Measurements from ENCODE around the gene ARHGEF28. TPM values are rescaled to one million over a fixed set of nuclear protein-coding genes. Genes with fewer than 3 reads are reported as not detected.

Gene ARHGEF28
- total and polyA plus RNA-seq, 10 of the 15 experiments (the other 5 are each of a cell fraction or from before 2014, with no cell fraction given), result 0.10 to 0.72 (median 0.22) TPM; not detected in 2

- POLR2A ChIA-PET, result no interaction called here
- no peaks in the 10 kb centered on the region for H3K9me3 ChIP-seq (replicated peaks; ENCODE audit: control insufficient read depth, insufficient read depth, low read length)
- no peaks in the 10 kb centered on the region for H4K20me1 ChIP-seq (ENCODE audit: control insufficient read depth, insufficient read depth)
- H3K4me2 ChIP-seq (ENCODE audit: control insufficient read depth, insufficient read depth), result no peak overlapping the region
- H3K9ac ChIP-seq (ENCODE audit: control insufficient read depth, insufficient read depth, low read length), result no peak overlapping the region
- BruUV-seq (replicated peaks), result no TSS peak
- H3K4me3 ChIP-seq, result no peak overlapping the region
- no peak for DNase-seq (ENCODE audit: low read depth, low spot score)
- SMC1A ChIA-PET (ENCODE audit: uncharacterized antibody, unreplicated experiment), result no interaction called here
- H3K27me3 ChIP-seq (replicated peaks in 1 of 2; ENCODE audit: control insufficient read depth in 2 of 2, insufficient read depth in 2 of 2, low read length in 1 of 2), result no peaks in the 10 kb centered on the region
- WGBS (ENCODE audit: insufficient coverage, insufficient replicate concordance, low lambda C conversion rate, missing lambda C conversion rate), result 24% methylated on average over 7 of the region's 7 CpGs
- intact Hi-C loops (cut with micrococcal nuclease; ENCODE audit: unreplicated experiment) (no loop called here), in situ Hi-C loops (cut with MboI) (no loop called here)
- RAD21 ChIA-PET (ENCODE audit: unreplicated experiment), result no interaction called here
- H3K79me2 ChIP-seq (ENCODE audit: control insufficient read depth, insufficient read depth, low read length), result no peaks in the 10 kb centered on the region
- FAIRE-seq, result no peak
- CTCF ChIA-PET, result no interaction called here
- H3K36me3 ChIP-seq (ENCODE audit: control insufficient read depth in 2 of 2, insufficient read depth in 2 of 2, low read length in 1 of 2), result no peaks in the 10 kb centered on the region
- no peaks in the 10 kb centered on the region for H3K4me1 ChIP-seq (ENCODE audit: control insufficient read depth, insufficient read depth, low read length)
- no peak overlapping the region for H2AFZ ChIP-seq (ENCODE audit: control insufficient read depth, low read depth, low read length)
- no peak for ATAC-seq
- TF ChIP-seq EGR1 (IDR thresholded peaks at IDR 0.05; ENCODE audit: borderline replicate concordance in 1 of 2, low read depth in 2 of 2, low read length in 2 of 2), result no peak
- no peak for TF ChIP-seq SMAD1 (IDR thresholded peaks at IDR 0.05; ENCODE audit: low read depth, partially characterized antibody)
- TF ChIP-seq E2F4 (IDR thresholded peaks at IDR 0.05; ENCODE audit: low read depth, low read length), result no peak
- no peak for TF ChIP-seq EZH2 (IDR thresholded peaks at IDR 0.05; ENCODE audit: borderline replicate concordance, control insufficient read depth, low read depth, low read length)
- no peak overlapping the region for H3K27ac ChIP-seq (ENCODE audit: control insufficient read depth, insufficient read depth)
Measured at GRCh38 chr5:73825199-73825598, 199.2 kb downstream of the ARHGEF28 start.

GRCh38 chr5:73825736-73826135, 199.7 kb downstream of the ARHGEF28 start:
- no peak overlapping the region for H2AFZ ChIP-seq (ENCODE audit: control insufficient read depth, low read depth, low read length)
- no peak overlapping the region for H3K4me3 ChIP-seq
- CTCF ChIA-PET, result interaction anchor here (1.3 kb wide), 1 partner anchor 11 kb away, joined by 3 read pairs; no protein-coding TSS in a partner anchor
- H3K27me3 ChIP-seq (replicated peaks in 1 of 2; ENCODE audit: control insufficient read depth in 2 of 2, insufficient read depth in 2 of 2, low read length in 1 of 2), result no peaks in the 10 kb centered on the region
- intact Hi-C loops (cut with micrococcal nuclease; ENCODE audit: unreplicated experiment), result no loop called here
- H4K20me1 ChIP-seq (ENCODE audit: control insufficient read depth, insufficient read depth), result no peaks in the 10 kb centered on the region
- no peaks in the 10 kb centered on the region for H3K9me3 ChIP-seq (replicated peaks; ENCODE audit: control insufficient read depth, insufficient read depth, low read length)
- no peak for ATAC-seq
- in situ Hi-C loops (cut with MboI), result no loop called here
- H3K79me2 ChIP-seq (ENCODE audit: control insufficient read depth, insufficient read depth, low read length), result no peaks in the 10 kb centered on the region
- no TSS peak for BruUV-seq (replicated peaks)
- no peak for DNase-seq (ENCODE audit: low read depth, low spot score)
- H3K4me2 ChIP-seq (ENCODE audit: control insufficient read depth, insufficient read depth), result no peak overlapping the region
- H3K9ac ChIP-seq (ENCODE audit: control insufficient read depth, insufficient read depth, low read length), result no peak overlapping the region
- RAD21 ChIA-PET (ENCODE audit: unreplicated experiment), result no interaction called here
- SMC1A ChIA-PET (ENCODE audit: uncharacterized antibody, unreplicated experiment), result interaction anchor here (0.8 kb wide), 1 partner anchor 24 kb away, joined by 3 read pairs; no protein-coding TSS in a partner anchor
- H3K27ac ChIP-seq (ENCODE audit: control insufficient read depth, insufficient read depth), result no peak overlapping the region
- no peaks in the 10 kb centered on the region for H3K4me1 ChIP-seq (ENCODE audit: control insufficient read depth, insufficient read depth, low read length)
- POLR2A ChIA-PET, result no interaction called here
- H3K36me3 ChIP-seq (ENCODE audit: control insufficient read depth in 2 of 2, insufficient read depth in 2 of 2, low read length in 1 of 2), result no peaks in the 10 kb centered on the region
- FAIRE-seq, result no peak
- TF ChIP-seq SREBF1 (IDR thresholded peaks at IDR 0.05; ENCODE audit: low read length) (no peak), ZSCAN29 (IDR thresholded peaks at IDR 0.05) (no peak), SREBF2 (IDR thresholded peaks at IDR 0.05; ENCODE audit: low read length) (no peak), STAT3 (IDR thresholded peaks at IDR 0.05; ENCODE audit: low read depth, low read length) (no peak), NRF1 (conservative IDR thresholded peaks at IDR 0.05; ENCODE audit: low read depth, low read length) (no peak), NR2C1 (IDR thresholded peaks at IDR 0.05) (no peak), CREM (IDR thresholded peaks at IDR 0.05; ENCODE audit: low read depth) (no peak), MYB (IDR thresholded peaks at IDR 0.05; ENCODE audit: borderline replicate concordance, low read depth, low read length) (no peak), POLR2A (IDR thresholded peaks at IDR 0.05; ENCODE audit: low read depth, low read length) (no peak), RUNX3 (IDR thresholded peaks at IDR 0.05; ENCODE audit: low read length) (no peak), PKNOX1 (IDR thresholded peaks at IDR 0.05) (no peak), ZNF274 (IDR thresholded peaks at IDR 0.05; ENCODE audit: insufficient read depth, insufficient read length) (no peak), POU2F2 (IDR thresholded peaks at IDR 0.05; ENCODE audit: borderline replicate concordance, low read depth, low read length) (no peak)

All from GM12878 (cell line).